HG03108 (cell line): Measurements from ENCODE around the gene NRGN.
"Not testable (repeated sequence)": the region's sequence is repeated elsewhere in the genome, so short reads cannot be mapped to it uniquely, and the experiment has no call there.

Source experiments
- ATAC-seq: cut with Tn5 transposase; IDR thresholded peaks from one replicate; pipeline ENCODE4 v1.9.1; 2021; ENCODE audit warnings: moderate library complexity; ENCODE audit not compliant: unreplicated experiment

The NRGN gene

GRCh38 chr11:124756033-124756752, 16.5 kb downstream of the NRGN start:
- no peak for ATAC-seq

GRCh38 chr11:124756753-124757227, 17.0 kb downstream of the NRGN start:
- no peak for ATAC-seq

GRCh38 chr11:124757320-124757719, 17.6 kb downstream of the NRGN start:
- ATAC-seq, result no peak

DNA sequence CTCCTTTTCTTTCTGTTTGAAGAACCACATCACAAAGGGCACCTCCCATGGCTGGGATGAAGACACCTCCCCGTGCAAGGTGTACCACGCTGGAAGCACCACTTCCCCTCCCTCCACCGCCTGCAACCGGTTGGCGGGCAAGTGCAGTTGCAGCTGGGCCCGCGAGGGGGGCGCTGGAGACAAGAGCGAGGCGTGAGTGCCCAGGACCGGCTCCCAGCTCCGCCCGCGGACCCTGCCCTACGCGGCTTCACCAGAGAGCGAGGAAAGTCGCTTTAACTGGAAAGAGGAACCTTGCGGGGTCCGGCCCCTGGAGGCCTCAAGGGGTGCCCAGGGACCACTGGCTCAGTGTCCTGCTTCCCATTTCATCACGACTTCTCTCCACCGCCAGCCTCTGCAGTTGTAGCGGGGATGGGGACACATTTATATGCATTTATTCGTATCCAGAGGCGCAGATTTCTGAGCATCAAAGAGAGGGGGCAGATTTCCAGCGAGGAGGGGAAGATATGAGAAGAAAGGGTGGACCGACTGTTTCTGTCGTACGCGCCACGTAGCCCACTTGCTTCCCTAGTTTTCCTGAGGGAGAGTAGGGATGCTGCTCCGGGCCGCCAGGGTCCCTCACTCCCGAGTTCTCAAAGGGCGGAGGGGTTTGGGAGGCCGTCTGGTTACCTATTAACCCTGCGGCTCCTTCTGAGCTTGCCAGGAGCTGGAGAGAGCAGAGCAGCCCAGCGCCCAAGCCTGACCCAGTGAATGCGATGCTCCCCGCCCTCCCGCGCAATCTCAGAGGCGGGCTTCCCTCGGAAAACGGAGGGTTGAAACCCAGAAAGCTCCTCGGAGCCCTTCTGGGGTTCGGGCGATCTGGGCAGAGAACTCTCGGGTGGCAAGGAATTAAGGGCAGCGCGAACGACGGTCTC, 18.9 kb downstream of the NRGN start:
- peak; percentile 38 for ATAC-seq

- no peak for ATAC-seq
Observed at GRCh38 chr11:124759266-124760204, 19.8 kb downstream of the NRGN start.

DNA sequence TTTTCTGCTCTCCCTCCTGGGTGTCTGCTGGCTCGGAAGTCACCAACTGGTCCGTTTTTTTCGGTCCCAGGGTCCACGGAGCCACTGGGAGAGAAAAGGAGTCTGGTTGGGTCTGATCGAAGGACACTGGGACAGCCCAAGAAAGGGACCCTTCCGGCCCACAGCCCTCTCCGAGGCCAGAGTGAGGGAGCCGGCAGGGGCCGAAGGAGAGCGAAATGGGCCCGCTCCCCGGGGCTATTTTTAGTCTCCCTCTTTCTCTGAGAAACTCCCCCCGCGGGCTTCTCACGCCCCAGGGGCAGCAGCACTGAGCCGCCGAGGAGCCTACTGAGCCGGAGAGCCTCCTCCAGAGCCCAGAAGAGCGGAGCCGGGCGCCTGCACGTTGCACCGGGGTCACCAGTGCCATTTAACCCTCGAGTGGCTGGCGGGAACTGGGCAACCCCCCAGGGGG, 20.5 kb downstream of the NRGN start:
- no peak for ATAC-seq

DNA sequence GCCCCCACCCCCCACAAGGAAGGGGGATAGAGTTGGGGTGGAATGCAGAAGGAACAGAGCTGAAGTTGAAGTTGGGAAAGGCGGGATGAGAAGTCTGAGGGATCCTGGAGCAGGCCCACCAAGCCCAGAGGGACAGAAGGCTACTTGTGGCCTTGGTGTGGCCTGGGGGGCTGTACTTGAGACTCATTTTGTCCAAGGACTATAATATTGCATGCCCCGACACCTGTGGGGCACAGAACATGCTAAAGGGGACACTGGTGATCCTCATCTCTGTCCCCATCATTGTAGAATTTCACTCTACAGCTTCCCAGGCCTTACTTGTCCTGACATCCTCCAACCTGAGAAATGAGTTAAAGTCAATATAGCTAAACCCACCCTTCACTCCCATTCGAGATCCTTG, 21.1 kb downstream of the NRGN start:
- no peak for ATAC-seq

GRCh38 chr11:124761301-124762104, 21.8 kb downstream of the NRGN start:
- ATAC-seq, result no peak

DNA sequence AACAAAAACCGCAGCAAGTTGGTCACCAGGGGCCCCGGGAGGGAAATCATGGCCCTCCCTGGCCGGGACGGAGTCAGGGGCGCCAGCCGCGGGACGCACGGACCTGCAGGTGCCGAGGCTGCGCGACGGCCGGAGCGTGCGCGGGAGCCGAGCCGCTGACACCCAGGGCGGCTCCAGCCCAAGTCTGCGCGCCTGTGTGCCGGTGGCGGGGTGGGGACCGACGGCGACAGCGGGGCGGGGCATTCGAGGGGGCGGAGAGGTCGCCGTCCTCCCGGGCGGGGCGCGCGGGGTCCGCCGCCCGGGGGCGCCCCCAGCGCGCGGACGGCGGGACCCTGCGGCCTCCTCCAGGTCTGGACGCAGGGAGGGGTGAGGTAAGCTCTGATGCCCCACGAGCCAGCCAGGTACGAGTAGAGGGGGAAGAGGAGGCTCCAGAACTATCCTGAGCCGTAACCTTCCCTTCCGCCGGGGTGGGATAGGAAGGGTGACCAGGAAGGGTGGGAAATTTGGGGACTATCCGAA, 22.4 kb downstream of the NRGN start, which contains the start of gene ESAM:
ESAM (minus strand) TSS at position 186 of the 519 bp plus-strand sequence; CDS start at position 50, 136 bp downstream.
- peak; percentile 55 for ATAC-seq

GRCh38 chr11:124762624-124763155, 22.9 kb downstream of the NRGN start:
- ATAC-seq, result peak; percentile 5

DNA sequence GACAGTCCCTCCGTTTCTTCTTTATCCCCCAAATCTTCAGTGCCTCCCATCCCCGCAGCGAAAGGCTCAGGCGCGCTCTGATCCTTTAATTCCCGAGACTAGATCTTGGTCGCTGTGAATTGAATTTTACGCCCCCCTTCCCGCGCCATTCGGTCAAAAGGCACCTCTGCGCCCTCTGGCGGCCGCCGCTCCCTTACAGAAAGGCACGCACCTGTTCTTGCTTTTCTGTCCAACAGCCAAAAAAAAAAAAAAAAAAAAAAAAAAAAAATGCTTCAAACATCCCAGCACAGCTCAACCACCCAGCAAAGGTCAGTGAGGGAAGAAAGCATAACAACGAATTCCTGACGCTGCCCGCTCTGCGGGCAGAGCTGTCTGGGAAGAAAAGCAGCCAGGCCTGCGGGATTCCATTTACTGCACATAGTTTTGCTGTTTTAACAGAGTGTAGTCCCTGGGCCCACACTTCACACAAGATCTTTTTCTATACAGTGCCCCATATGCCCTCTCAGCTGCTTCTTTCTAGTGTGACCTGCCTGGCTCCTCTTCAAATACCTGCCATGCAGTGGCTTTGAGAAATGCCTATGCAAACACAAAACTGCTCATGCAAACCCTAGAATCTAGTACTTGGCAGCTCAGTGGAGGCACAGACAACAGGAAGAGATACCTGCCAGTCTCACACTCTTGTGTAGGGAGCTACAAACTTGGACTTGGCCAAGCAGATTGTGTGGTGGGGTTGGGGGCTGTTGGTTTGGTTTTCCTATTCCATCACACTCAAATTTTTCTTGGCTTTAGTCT, 23.6 kb downstream of the NRGN start:
- ATAC-seq, result no peak

GRCh38 chr11:124766156-124766555, 26.4 kb downstream of the NRGN start:
- no peak for ATAC-seq

DNA sequence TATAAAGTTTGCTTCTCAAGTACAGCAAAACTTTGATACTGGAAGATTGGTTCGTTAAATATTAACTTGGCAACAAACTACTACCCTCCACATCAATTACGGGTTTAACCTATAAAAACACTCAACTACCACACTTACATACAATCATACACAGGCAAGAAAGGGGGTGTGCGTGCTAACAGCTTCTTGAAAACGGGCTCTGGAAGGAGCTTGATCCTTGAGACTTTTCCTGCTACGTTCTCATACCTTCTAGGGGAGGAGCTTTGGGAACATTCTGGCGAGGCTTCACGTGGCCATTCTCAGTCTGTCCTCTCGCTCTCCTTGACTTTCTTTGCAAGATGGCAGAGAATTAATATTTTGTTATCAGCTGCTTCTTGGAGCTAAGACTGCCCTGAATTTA, 29.2 kb downstream of the NRGN start:
- ATAC-seq, result no peak

GRCh38 chr11:124769806-124770774, 30.3 kb downstream of the NRGN start:
- ATAC-seq, result no peak

DNA sequence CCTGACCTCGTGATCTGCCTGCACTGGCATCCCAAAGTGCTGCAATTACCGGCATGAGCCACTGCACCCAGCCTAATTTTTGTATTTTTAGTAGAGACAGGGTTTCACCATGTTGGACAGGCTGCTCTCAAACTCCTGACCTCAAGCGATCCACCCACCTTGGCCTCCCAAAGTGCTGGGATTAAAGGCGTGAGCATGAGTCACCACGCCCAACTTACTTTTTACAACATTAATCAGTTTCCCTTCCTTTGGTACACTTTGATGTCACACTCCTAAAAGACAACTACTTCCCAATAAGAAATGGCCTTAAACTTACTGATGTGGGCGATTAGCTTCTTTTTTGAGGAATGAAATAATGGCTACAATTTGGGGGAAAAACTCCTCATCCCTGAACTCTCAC, 31.2 kb downstream of the NRGN start:
- ATAC-seq, result not testable (repeated sequence)

GRCh38 chr11:124776865-124777645, 37.3 kb downstream of the NRGN start:
- no peak for ATAC-seq

DNA sequence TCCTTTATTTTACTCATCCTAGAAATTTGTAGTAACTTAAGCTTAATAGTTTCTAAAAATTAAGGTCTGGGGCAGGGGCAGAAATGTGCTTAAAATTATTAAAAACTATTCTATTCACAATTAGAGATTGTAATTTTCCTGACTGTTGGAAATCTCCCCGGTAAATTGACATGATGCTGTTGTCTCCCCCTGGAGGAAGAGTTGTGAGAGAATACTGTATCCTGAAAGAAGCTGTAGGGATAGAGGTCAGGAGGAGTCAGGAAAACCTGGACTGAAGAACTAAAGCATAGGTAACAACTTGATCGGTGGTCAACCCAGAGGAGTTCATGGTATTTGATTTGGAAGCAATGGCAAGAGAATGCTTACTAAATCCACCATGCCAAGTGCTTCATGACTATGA, 38.5 kb downstream of the NRGN start:
- ATAC-seq, result no peak
